ENCODE results near the gene MTRR. TPM values are rescaled to one million over a fixed set of nuclear protein-coding genes. Genes with fewer than 3 reads are reported as not detected.

The MTRR gene
- total RNA-seq, 1 experiment from 2014 or later, result 57.8 TPM

- BruUV-seq (replicated peaks), result no TSS peak
- DNase-seq (ENCODE audit: low read depth, low spot score), result no peak
Measured at GRCh38 chr5:7823594-7823993, 45.4 kb upstream of the MTRR start.

DNA sequence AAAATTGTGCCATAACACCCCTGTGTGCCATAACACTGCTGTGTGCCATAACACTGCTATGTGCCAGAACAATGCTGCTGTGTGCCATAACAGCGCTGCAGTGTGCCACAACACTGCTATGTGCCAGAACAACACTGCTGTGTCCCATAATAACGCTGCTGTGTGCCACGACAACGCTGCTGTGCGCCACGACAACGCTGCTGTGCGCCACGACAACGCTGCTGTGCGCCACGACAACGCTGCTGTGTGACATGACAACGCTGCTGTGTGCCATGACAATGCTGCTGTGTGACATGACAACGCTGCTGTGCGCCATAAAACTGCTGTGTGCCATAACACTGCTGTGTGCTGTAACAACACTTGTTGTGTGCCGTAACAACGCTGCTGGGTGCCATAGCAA is 44.0 kb upstream of the MTRR start:
- no peak for ATAC-seq
- ChIA-PET CTCF (no interaction called here), POLR2A (no interaction called here)
- Histone ChIP-seq H3K27me3 (ENCODE audit: control insufficient read depth, insufficient read depth, low read length) (peaks cover 10% of the 10 kb centered on the region), H3K4me1 (ENCODE audit: control insufficient read depth, insufficient read depth, low read length) (no peaks in the 10 kb centered on the region), H3K27ac (ENCODE audit: low read length) (no peak overlapping the region), H3K4me3 (ENCODE audit: low read depth in 2 of 2, low read length in 2 of 2) (no peak overlapping the region), H3K9me3 (ENCODE audit: control insufficient read depth, insufficient read depth, low read depth, low read length) (no peaks in the 10 kb centered on the region), H3K36me3 (ENCODE audit: control insufficient read depth, insufficient read depth, low read length) (no peaks in the 10 kb centered on the region)
- no TSS peak for BruUV-seq (replicated peaks)
- intact Hi-C loops (cut with micrococcal nuclease; ENCODE audit: unreplicated experiment), result no loop called here
- in situ Hi-C loops (cut with HindIII; ENCODE audit: low pct_unique_long_range_greater_than_20kb, low sequenced_read_pairs), result no loop called here
- TF ChIP-seq SIN3A (IDR thresholded peaks at IDR 0.05; ENCODE audit: borderline replicate concordance, insufficient read depth, low read depth, low read length) (no peak), REST (IDR thresholded peaks at IDR 0.05; ENCODE audit: insufficient read depth in 1 of 2, low read depth in 2 of 2, low read length in 1 of 2) (no peak), TCF7L2 (IDR thresholded peaks at IDR 0.05; ENCODE audit: low read depth, low read length) (no peak), POLR2AphosphoS5 (IDR thresholded peaks at IDR 0.05; ENCODE audit: low read depth, low read length) (no peak)
- TF ChIP-seq, protein P1, sequence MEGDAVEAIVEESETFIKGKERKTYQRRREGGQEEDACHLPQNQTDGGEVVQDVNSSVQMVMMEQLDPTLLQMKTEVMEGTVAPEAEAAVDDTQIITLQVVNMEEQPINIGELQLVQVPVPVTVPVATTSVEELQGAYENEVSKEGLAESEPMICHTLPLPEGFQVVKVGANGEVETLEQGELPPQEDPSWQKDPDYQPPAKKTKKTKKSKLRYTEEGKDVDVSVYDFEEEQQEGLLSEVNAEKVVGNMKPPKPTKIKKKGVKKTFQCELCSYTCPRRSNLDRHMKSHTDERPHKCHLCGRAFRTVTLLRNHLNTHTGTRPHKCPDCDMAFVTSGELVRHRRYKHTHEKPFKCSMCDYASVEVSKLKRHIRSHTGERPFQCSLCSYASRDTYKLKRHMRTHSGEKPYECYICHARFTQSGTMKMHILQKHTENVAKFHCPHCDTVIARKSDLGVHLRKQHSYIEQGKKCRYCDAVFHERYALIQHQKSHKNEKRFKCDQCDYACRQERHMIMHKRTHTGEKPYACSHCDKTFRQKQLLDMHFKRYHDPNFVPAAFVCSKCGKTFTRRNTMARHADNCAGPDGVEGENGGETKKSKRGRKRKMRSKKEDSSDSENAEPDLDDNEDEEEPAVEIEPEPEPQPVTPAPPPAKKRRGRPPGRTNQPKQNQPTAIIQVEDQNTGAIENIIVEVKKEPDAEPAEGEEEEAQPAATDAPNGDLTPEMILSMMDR (IDR thresholded peaks at IDR 0.05), result no peak
- no peak for DNase-seq (ENCODE audit: low read depth, low spot score)

More at GRCh38 chr5:7823594-7823993, 45.4 kb upstream of the MTRR start:
- intact Hi-C loops (cut with micrococcal nuclease; ENCODE audit: unreplicated experiment), result no loop called here
- Histone ChIP-seq H3K27ac (ENCODE audit: low read length) (no peak overlapping the region), H3K27me3 (ENCODE audit: control insufficient read depth, insufficient read depth, low read length) (peaks cover 10% of the 10 kb centered on the region), H3K4me3 (ENCODE audit: low read depth in 2 of 2, low read length in 2 of 2) (no peak overlapping the region), H3K9me3 (ENCODE audit: control insufficient read depth, insufficient read depth, low read depth, low read length) (no peaks in the 10 kb centered on the region), H3K36me3 (ENCODE audit: control insufficient read depth, insufficient read depth, low read length) (no peaks in the 10 kb centered on the region), H3K4me1 (ENCODE audit: control insufficient read depth, insufficient read depth, low read length) (no peaks in the 10 kb centered on the region)
- POLR2A ChIA-PET, result no interaction called here
- no peak for ATAC-seq
- TF ChIP-seq TCF7L2 (IDR thresholded peaks at IDR 0.05; ENCODE audit: low read depth, low read length), result no peak
- no peak for TF ChIP-seq REST (IDR thresholded peaks at IDR 0.05; ENCODE audit: insufficient read depth in 1 of 2, low read depth in 2 of 2, low read length in 1 of 2)
- TF ChIP-seq, protein P1 (IDR thresholded peaks at IDR 0.05), result no peak
- TF ChIP-seq SIN3A (IDR thresholded peaks at IDR 0.05; ENCODE audit: borderline replicate concordance, insufficient read depth, low read depth, low read length), result no peak
- TF ChIP-seq POLR2AphosphoS5 (IDR thresholded peaks at IDR 0.05; ENCODE audit: low read depth, low read length), result no peak
- in situ Hi-C loops (cut with HindIII; ENCODE audit: low pct_unique_long_range_greater_than_20kb, low sequenced_read_pairs), result no loop called here
- CTCF ChIA-PET, result no interaction called here
